IMR-90 (cell line): Measurements from ENCODE around the gene SLC17A3. TPM values are rescaled to one million over a fixed set of nuclear protein-coding genes. Genes with fewer than 3 reads are reported as not detected.

Experiments
- ATAC-seq: fragments of 200-7000 bp; cut with Tn5 transposase; 2 replicates; pipeline ENCODE4 v1.9.1; 2020; ENCODE audit warnings: low read depth, mild to moderate bottlenecking, moderate library complexity
- BruUV-seq: library from RNA; stranded (reverse); fragments of 400-500 nt; replicated peaks from 2 replicates; lab custom pipeline; 2021; lab: Mats Ljungman, UMichigan
- CTCF ChIA-PET: fragments of 300-600 bp; formaldehyde crosslinking; extraction: SDS; loops from one replicate; lab custom pipeline; 2021; ENCODE audit warnings: antibody characterized with exemption; lab: Yijun Ruan, JAX
- POLR2A ChIA-PET: fragments of 300-600 bp; sonication (Branson Sonifier 250); formaldehyde crosslinking; loops from one replicate; lab custom pipeline; 2022; ENCODE audit warnings: antibody characterized with exemption; ENCODE audit not compliant: unreplicated experiment; lab: Charles Lee
- DNase-seq: peaks from one replicate; pipeline ENCODE4 v3.0.0; 2013
- H2AFZ ChIP-seq: replicated peaks from 2 replicates; pipeline ENCODE3; 2013; ENCODE audit warnings: low read length, mild to moderate bottlenecking; ENCODE audit not compliant: poor library complexity
- H2AK5ac ChIP-seq: 2 replicates; pipeline ENCODE4 v1.6.1; 2013; ENCODE audit warnings: low read depth, low read length, inconsistent platforms
- H2AK9ac ChIP-seq: replicated peaks from 2 replicates; pipeline ENCODE3; 2013; ENCODE audit warnings: mild to moderate bottlenecking, low read depth, low read length, moderate library complexity; ENCODE audit not compliant: poor library complexity
- H2BK120ac ChIP-seq: 2 replicates; pipeline ENCODE4 v1.6.1; 2013; ENCODE audit warnings: low read depth, low read length, inconsistent platforms
- H2BK15ac ChIP-seq: 3 replicates; pipeline ENCODE4 v1.6.1; 2013; ENCODE audit warnings: low read depth, low read length, inconsistent platforms
- H2BK20ac ChIP-seq: 2 replicates; pipeline ENCODE4 v1.6.1; 2013; ENCODE audit warnings: low read depth, mild to moderate bottlenecking, inconsistent platforms, low read length, moderate library complexity
- H2BK5ac ChIP-seq: 2 replicates; pipeline ENCODE4 v1.6.1; 2013; ENCODE audit warnings: mild to moderate bottlenecking, low read depth, low read length, inconsistent platforms; ENCODE audit not compliant: poor library complexity, severe bottlenecking
- H3K14ac ChIP-seq: replicated peaks from 2 replicates; pipeline ENCODE4 v1.6.1; 2013; ENCODE audit warnings: low read depth, low read length, inconsistent platforms
- H3K18ac ChIP-seq: 2 replicates; pipeline ENCODE4 v1.6.1; 2013; ENCODE audit warnings: low read depth, low read length, control low read depth
- H3K23ac ChIP-seq: 2 replicates; pipeline ENCODE4 v1.6.1; 2013; ENCODE audit warnings: low read depth, low read length, inconsistent platforms
- H3K27ac ChIP-seq: 2 replicates; pipeline ENCODE4 v1.5.1; 2013; ENCODE audit warnings: mild to moderate bottlenecking, control low read depth, low read length; ENCODE audit not compliant: insufficient read depth
- H3K27me3 ChIP-seq: 2 replicates; pipeline ENCODE4 v1.6.1; 2013; ENCODE audit warnings: low read length; ENCODE audit not compliant: control insufficient read depth, insufficient read depth
- H3K36me3 ChIP-seq: 2 replicates; pipeline ENCODE4 v1.6.1; 2013; ENCODE audit warnings: low read length, mixed read lengths; ENCODE audit not compliant: control insufficient read depth, insufficient read depth
- H3K4ac ChIP-seq: 2 replicates; pipeline ENCODE4 v1.6.1; 2013; ENCODE audit warnings: low read depth, low read length, inconsistent platforms
- H3K4me1 ChIP-seq: 2 replicates; pipeline ENCODE4 v1.6.1; 2013; ENCODE audit warnings: low read length, mixed read lengths; ENCODE audit not compliant: control insufficient read depth, insufficient read depth
- H3K4me2 ChIP-seq: 2 replicates; pipeline ENCODE4 v1.6.1; 2013; ENCODE audit warnings: low read depth, mild to moderate bottlenecking, control low read depth, low read length, moderate library complexity
- H3K4me3 ChIP-seq: 2 replicates; pipeline ENCODE4 v1.5.1; 2013; ENCODE audit warnings: low read depth, mild to moderate bottlenecking, control low read depth, low read length, moderate library complexity; ENCODE audit not compliant: insufficient read depth
- H3K56ac ChIP-seq: 2 replicates; pipeline ENCODE4 v1.6.1; 2013; ENCODE audit warnings: low read length, inconsistent platforms; ENCODE audit not compliant: insufficient read depth; ENCODE audit errors: extremely low read depth
- H3K79me1 ChIP-seq, 2 experiments: 2 replicates each; pipeline ENCODE4 v1.6.1; 2013; ENCODE audit warnings: low read length in 2 of 2, inconsistent platforms in 1 of 2, low read depth in 1 of 2
- H3K9ac ChIP-seq: 2 replicates; pipeline ENCODE4 v1.6.1; 2013; ENCODE audit warnings: low read depth, low read length, control low read depth
- H3K9me1 ChIP-seq: 2 replicates; pipeline ENCODE4 v1.6.1; 2013; ENCODE audit warnings: low read length, inconsistent platforms; ENCODE audit not compliant: insufficient read depth
- H3K9me3 ChIP-seq: 2 replicates; pipeline ENCODE4 v1.6.1; 2013; ENCODE audit warnings: low read length; ENCODE audit not compliant: control insufficient read depth, insufficient read depth
- H4K20me1 ChIP-seq: 2 replicates; pipeline ENCODE4 v1.6.1; 2013; ENCODE audit warnings: low read length, inconsistent platforms; ENCODE audit not compliant: insufficient read depth
- H4K5ac ChIP-seq: 2 replicates; pipeline ENCODE4 v1.6.1; 2013; ENCODE audit warnings: mild to moderate bottlenecking, low read depth, low read length, control low read depth
- H4K8ac ChIP-seq, 2 experiments: 2 replicates each; pipeline ENCODE4 v1.6.1; 2013; ENCODE audit warnings: low read depth in 2 of 2, low read length in 2 of 2, control low read depth in 1 of 2, inconsistent platforms in 1 of 2
- H4K91ac ChIP-seq: 2 replicates; pipeline ENCODE4 v1.6.1; 2013; ENCODE audit warnings: low read depth, low read length, inconsistent platforms; ENCODE audit not compliant: insufficient read depth
- MXI1 ChIP-seq: IDR thresholded peaks from 2 replicates; pipeline ENCODE4 v1.6.1; 2012; ENCODE audit warnings: low read depth, mild to moderate bottlenecking, low read length, moderate library complexity, borderline replicate concordance
- RFX5 ChIP-seq: IDR thresholded peaks from 2 replicates; pipeline ENCODE4 v1.8.0; 2012; ENCODE audit warnings: low read depth, mild to moderate bottlenecking, low read length, moderate library complexity
- WGBS, 2 experiments: methylation state at CpG; one replicate each; pipeline versions ENCODE4 v1.1.5 to v1.1.7; 2013; ENCODE audit warnings: missing lambda C conversion rate in 2 of 2; ENCODE audit not compliant: insufficient read length in 1 of 2; ENCODE audit errors: extremely low coverage in 2 of 2; 5-methylcytosine and 5-hydroxymethylcytosine counted together
- dilution Hi-C: fragments of 300-500 bp; cut with HindIII; formaldehyde crosslinking; loops from one replicate; pipeline ENCODE4 v1.14.3; 2018; ENCODE audit warnings: low sequenced_read_pairs; ENCODE audit not compliant: unreplicated experiment
- in situ Hi-C: fragments of 300-500 bp; cut with MboI; formaldehyde crosslinking; loops from 3 replicates; pipeline ENCODE4 v1.14.3; 2019; ENCODE audit warnings: low sequenced_read_pairs, inconsistent platforms, mixed read lengths
- intact Hi-C: fragments of 100-400 bp; cut with micrococcal nuclease; formaldehyde crosslinking; loops from 2 replicates; pipeline ENCODE4 v1.10.0; 2022
- polyA plus RNA-seq, 3 experiments: library from polyadenylated mRNA; depleted of rRNA; stranded (reverse); fragments of >200 nt; gene quantifications; 2 replicates each; pipeline ENCODE4 v1.2.3, GENCODE V29; 2012; ENCODE audit warnings: low replicate concordance in 1 of 3
- total RNA-seq: library from RNA; depleted of rRNA; stranded (reverse); fragments of >200 nt; gene quantifications from 2 replicates; pipeline ENCODE4 v1.2.3, GENCODE V29; 2012

Gene SLC17A3
- total and polyA plus RNA-seq, 2 of the 4 experiments (the other 2 are of a cell fraction) = not detected

DNA sequence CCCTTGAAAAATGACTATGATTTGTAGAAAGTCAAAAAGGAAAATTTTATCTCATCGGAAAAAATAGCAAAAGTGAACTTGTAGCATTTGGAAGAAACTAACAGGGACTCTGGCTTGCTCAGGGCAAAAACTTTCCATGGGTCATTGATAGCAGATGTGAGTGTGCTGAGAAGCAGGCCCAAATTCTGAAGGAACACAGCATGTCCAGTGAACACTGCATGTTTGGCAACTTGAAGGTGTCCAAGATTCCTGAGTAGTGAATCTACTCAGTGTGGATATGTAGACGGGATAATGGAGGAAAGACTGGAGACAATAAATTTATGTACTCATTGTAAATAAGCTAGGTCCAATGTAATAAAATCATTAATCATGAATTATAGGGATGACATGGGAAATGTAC, 48.3 kb upstream of the SLC17A3 start:
- Histone ChIP-seq H4K5ac (no peak overlapping the region), H3K14ac (no peak overlapping the region), H2BK15ac (no peak overlapping the region), H3K4me1 (no peaks in the 10 kb centered on the region), H4K8ac (no peak overlapping the region), H3K4me2 (no peak overlapping the region), H2BK5ac (no peak overlapping the region), H3K9ac (no peak overlapping the region), H3K18ac (no peak overlapping the region), H3K4ac (no peak overlapping the region), H4K20me1 (no peaks in the 10 kb centered on the region), H3K27me3 (no peaks in the 10 kb centered on the region; the same call in 1 of the 2 replicates), H3K9me3 (no peaks in the 10 kb centered on the region), H2BK120ac (no peak overlapping the region), H2AK9ac (no peak overlapping the region), H3K9me1 (no peaks in the 10 kb centered on the region), H2AFZ (no peak overlapping the region), H2BK20ac (no peak overlapping the region), H3K36me3 (no peaks in the 10 kb centered on the region), H3K79me1 (no peaks in the 10 kb centered on the region), H3K4me3 (no peak overlapping the region), H3K27ac (no peak overlapping the region), H4K91ac (no peak overlapping the region), H2AK5ac (no peak overlapping the region), H3K56ac (no peak overlapping the region), H3K23ac (no peak overlapping the region)
- DNase-seq = no peak
- CTCF ChIA-PET = no interaction called here
- in situ Hi-C loops = no loop called here
- no TSS peak for BruUV-seq
- no peak for ATAC-seq
- dilution Hi-C loops = no loop called here
- intact Hi-C loops = no loop called here
- WGBS, 2 experiments = no CpG with 5 or more reads among the region's 2 CpGs
- TF ChIP-seq RFX5 = no peak
- TF ChIP-seq MXI1 = no peak
- POLR2A ChIA-PET = no interaction called here
